HG02678 (cell line): ENCODE measurements around the gene DLG2.
A peak's percentile ranks its signal among the peaks of the same experiment; 100 is the strongest.

Experiments
- ATAC-seq: cut with Tn5 transposase; IDR thresholded peaks from one replicate; pipeline ENCODE4 v1.9.1; 2021; ENCODE audit warnings: mild to moderate bottlenecking, moderate library complexity; ENCODE audit not compliant: unreplicated experiment

The DLG2 gene

GRCh38 chr11:84532364-84532763 is 1094.8 kb downstream of the DLG2 start:
- no peak for ATAC-seq

- no peak for ATAC-seq
These were observed 1100.9 kb downstream of the DLG2 start for GRCh38 chr11:84526250-84526649.

GRCh38 chr11:84524422-84525051 is 1102.6 kb downstream of the DLG2 start:
- no peak for ATAC-seq

- no peak for ATAC-seq
These were observed 1104.8 kb downstream of the DLG2 start for GRCh38 chr11:84522331-84522730.

GRCh38 chr11:84518631-84519183 is 1108.4 kb downstream of the DLG2 start:
- ATAC-seq, result no peak

GRCh38 chr11:84514436-84514835 is 1112.7 kb downstream of the DLG2 start:
- no peak for ATAC-seq

GRCh38 chr11:84503503-84503902 is 1123.6 kb downstream of the DLG2 start:
- no peak for ATAC-seq

GRCh38 chr11:84501750-84502149 is 1125.4 kb downstream of the DLG2 start:
- no peak for ATAC-seq

GRCh38 chr11:84497981-84498411 is 1129.1 kb downstream of the DLG2 start:
- ATAC-seq, result no peak

- ATAC-seq, result no peak
These were observed 1130.0 kb downstream of the DLG2 start for GRCh38 chr11:84497181-84497580.

- no peak for ATAC-seq
These were observed 1131.0 kb downstream of the DLG2 start for GRCh38 chr11:84496122-84496521.

GRCh38 chr11:84480131-84480530 is 1147.0 kb downstream of the DLG2 start:
- ATAC-seq, result no peak

- ATAC-seq, result no peak
These were observed 1150.6 kb downstream of the DLG2 start for GRCh38 chr11:84476581-84476980.

GRCh38 chr11:84471501-84471900 is 1155.6 kb downstream of the DLG2 start:
- ATAC-seq, result no peak

- no peak for ATAC-seq
These were observed 1158.9 kb downstream of the DLG2 start for GRCh38 chr11:84468235-84468634.

GRCh38 chr11:84465040-84465439 is 1162.1 kb downstream of the DLG2 start:
- no peak for ATAC-seq

- ATAC-seq, result no peak
These were observed 1171.5 kb downstream of the DLG2 start for GRCh38 chr11:84455691-84456090.

GRCh38 chr11:84452211-84452610 is 1174.9 kb downstream of the DLG2 start:
- no peak for ATAC-seq

GRCh38 chr11:84438565-84438964 is 1188.6 kb downstream of the DLG2 start:
- no peak for ATAC-seq

GRCh38 chr11:84437071-84437980 is 1189.8 kb downstream of the DLG2 start:
- ATAC-seq, result peak; percentile 86

GRCh38 chr11:84430661-84431060 is 1196.5 kb downstream of the DLG2 start:
- no peak for ATAC-seq

- ATAC-seq, result no peak
These were observed 1201.5 kb downstream of the DLG2 start for GRCh38 chr11:84425673-84426072.
